SKM-1 (cell line): ENCODE data around the gene MATK.

Experiments used
- DNase-seq: peaks from one replicate; lab custom pipeline; 2025; ENCODE audit not compliant: unreplicated experiment; lab: John Stamatoyannopoulos, UW

MATK gene

GRCh38 chr19:3790209-3790734, 4.1 kb upstream of the MATK start:
- no peak for DNase-seq

GRCh38 chr19:3788996-3789778, 3.0 kb upstream of the MATK start:
- no peak for DNase-seq

GRCh38 chr19:3785451-3785937, 687 bp downstream of the MATK start:
- DNase-seq, result no peak

GRCh38 chr19:3784607-3785450, 1.4 kb downstream of the MATK start:
- DNase-seq, result no peak

GRCh38 chr19:3783660-3784584, 2.3 kb downstream of the MATK start:
- no peak for DNase-seq

GRCh38 chr19:3782903-3783302, 3.3 kb downstream of the MATK start:
- DNase-seq, result no peak

GRCh38 chr19:3782330-3782729, 3.9 kb downstream of the MATK start:
- no peak for DNase-seq

- no peak for DNase-seq
Observed at GRCh38 chr19:3781603-3782002, 4.6 kb downstream of the MATK start.

- no peak for DNase-seq
Observed at GRCh38 chr19:3780786-3781304, 5.3 kb downstream of the MATK start.

GRCh38 chr19:3778899-3779723, 7.1 kb downstream of the MATK start:
- DNase-seq, result no peak

GRCh38 chr19:3778104-3778867, 7.9 kb downstream of the MATK start:
- DNase-seq, result no peak

- no peak for DNase-seq
Observed at GRCh38 chr19:3776479-3777040, 9.6 kb downstream of the MATK start.

- no peak for DNase-seq
Observed at GRCh38 chr19:3775831-3776230, 10.3 kb downstream of the MATK start.

GRCh38 chr19:3775374-3775711, 10.8 kb downstream of the MATK start:
- DNase-seq, result no peak

- DNase-seq, result no peak
Observed at GRCh38 chr19:3774621-3775373, 11.4 kb downstream of the MATK start.

GRCh38 chr19:3773814-3774515, 12.2 kb downstream of the MATK start:
- DNase-seq, result no peak

- no peak for DNase-seq
Observed at GRCh38 chr19:3771906-3772455, 14.2 kb downstream of the MATK start, which contains the start of gene RAX2. TSS of gene RAX2 (minus strand) at chr19:3772228. CDS start at chr19:3771742, 486 bp downstream.
